Endothelial cell of umbilical vein (primary cell): Measurements from ENCODE around the gene RAP1GAP2. TPM values are rescaled to one million over a fixed set of nuclear protein-coding genes. Genes with fewer than 3 reads are reported as not detected.

Source experiments
- BruUV-seq: library from RNA; stranded (reverse); fragments of 400-500 nt; replicated peaks from 2 replicates; lab custom pipeline; 2021; lab: Mats Ljungman, UMichigan
- CTCF ChIA-PET: fragments of 300-600, 350-600 bp; sonication (Branson Sonifier 250); formaldehyde crosslinking; loops from one replicate; lab custom pipeline; 2021; ENCODE audit warnings: antibody characterized with exemption, inconsistent platforms; lab: Charles Lee
- POLR2A ChIA-PET: fragments of 300-600, 350-600 bp; sonication (Branson Sonifier 250); formaldehyde crosslinking; loops from one replicate; lab custom pipeline; 2021; ENCODE audit warnings: antibody characterized with exemption, inconsistent platforms; lab: Charles Lee
- DNase-seq: peaks from one replicate; pipeline ENCODE4 v3.0.0-alpha.2; 2011; ENCODE audit warnings: low read depth, low spot score
- FAIRE-seq: peaks from 2 replicates; lab custom pipeline; 2011; peaks lifted over from hg19 to GRCh38; lab: Jason Lieb, UNC
- H2AFZ ChIP-seq: 2 replicates; pipeline ENCODE4 v1.6.0; 2012; ENCODE audit warnings: low read depth, low read length, control low read depth, inconsistent platforms
- H3K27ac ChIP-seq: 2 replicates; pipeline ENCODE4 v1.5.1; 2011; ENCODE audit warnings: low read depth, mild to moderate bottlenecking, control low read depth, low read length, moderate library complexity; ENCODE audit not compliant: insufficient read depth
- H3K27me3 ChIP-seq, 2 experiments: 2 replicates each; pipeline versions ENCODE4 v1.6.0 to v1.6.1; 2011; ENCODE audit warnings: low read length in 2 of 2, mixed read lengths in 1 of 2; ENCODE audit not compliant: control insufficient read depth in 2 of 2, insufficient read depth in 2 of 2
- H3K36me3 ChIP-seq, 2 experiments: 2 replicates in 1 of 2; 3 replicates in 1 of 2; pipeline ENCODE4 v1.5.1; 2011; ENCODE audit warnings: low read length in 2 of 2, mild to moderate bottlenecking in 1 of 2, moderate library complexity in 1 of 2; ENCODE audit not compliant: control insufficient read depth in 2 of 2, insufficient read depth in 2 of 2; ENCODE audit errors: extremely low read depth in 1 of 2
- H3K4me1 ChIP-seq: 3 replicates; pipeline ENCODE4 v1.5.1; 2011; ENCODE audit warnings: mild to moderate bottlenecking, low read length; ENCODE audit not compliant: control insufficient read depth, insufficient read depth; ENCODE audit errors: extremely low read depth
- H3K4me2 ChIP-seq: 2 replicates; pipeline ENCODE4 v1.6.1; 2011; ENCODE audit warnings: low read length, control low read depth, mixed read lengths; ENCODE audit not compliant: insufficient read depth
- H3K4me3 ChIP-seq, 3 experiments: fragments of 200-600 bp in 1 of 3; sonication (generic), shearing (Covaris generic) in 1 of 3; replicated peaks in 1 of 3; 2 replicates each; pipeline ENCODE4 v1.5.1; 2011 to 2016; ENCODE audit warnings: control low read depth in 3 of 3, low read length in 3 of 3, mild to moderate bottlenecking in 2 of 3, inconsistent platforms in 1 of 3, low read depth in 1 of 3, moderate library complexity in 1 of 3; ENCODE audit not compliant: insufficient read depth in 1 of 3
- H3K79me2 ChIP-seq: 2 replicates; pipeline ENCODE4 v1.6.0; 2012; ENCODE audit warnings: low read length, inconsistent platforms; ENCODE audit not compliant: control insufficient read depth, insufficient read depth
- H3K9ac ChIP-seq: replicated peaks from 2 replicates; pipeline ENCODE3; 2011; ENCODE audit warnings: low read length, control low read depth; ENCODE audit not compliant: insufficient read depth; ENCODE audit errors: extremely low read depth
- H3K9me1 ChIP-seq: replicated peaks from 3 replicates; pipeline ENCODE4 v1.6.0; 2011; ENCODE audit warnings: mild to moderate bottlenecking, low read length; ENCODE audit not compliant: control insufficient read depth, insufficient read depth; ENCODE audit errors: extremely low read depth
- H3K9me3 ChIP-seq: replicated peaks from 2 replicates; pipeline ENCODE4 v1.5.1; 2012; ENCODE audit warnings: low read length, inconsistent platforms; ENCODE audit not compliant: control insufficient read depth, insufficient read depth
- H4K20me1 ChIP-seq: replicated peaks from 2 replicates; pipeline ENCODE3; 2011; ENCODE audit warnings: mild to moderate bottlenecking, low read length; ENCODE audit not compliant: control insufficient read depth, insufficient read depth; ENCODE audit errors: extremely low read depth
- CTCF ChIP-seq, 2 donors: IDR thresholded peaks; 1 replicate in 1 of 2; 2 replicates in 1 of 2; pipeline ENCODE4 v1.5.1; 2011; ENCODE audit warnings: low read length in 2 of 2, mild to moderate bottlenecking in 2 of 2, moderate library complexity in 2 of 2, control low read depth in 1 of 2, inconsistent platforms in 1 of 2, low read depth in 1 of 2; ENCODE audit not compliant: insufficient read depth in 1 of 2; ENCODE audit errors: extremely low read depth in 1 of 2
- EZH2 ChIP-seq: IDR thresholded peaks from 2 replicates; pipeline ENCODE4 v1.6.1; 2012; ENCODE audit warnings: borderline replicate concordance, low read depth, mild to moderate bottlenecking, moderate library complexity, low read length, inconsistent platforms; ENCODE audit not compliant: severe bottlenecking
- FOS ChIP-seq: IDR thresholded peaks from 2 replicates; pipeline ENCODE4 v1.6.1; 2011; ENCODE audit warnings: mild to moderate bottlenecking, low read length, moderate library complexity, borderline replicate concordance; ENCODE audit not compliant: insufficient read depth
- GATA2 ChIP-seq: IDR thresholded peaks from 2 replicates; pipeline ENCODE4 v1.7.0; 2011; ENCODE audit warnings: low read depth, mild to moderate bottlenecking, moderate library complexity, mixed read lengths, low read length; ENCODE audit not compliant: insufficient read length, insufficient read depth
- JUN ChIP-seq: IDR thresholded peaks from 2 replicates; pipeline ENCODE4 v1.6.1; 2011; ENCODE audit warnings: borderline replicate concordance, low read depth; ENCODE audit not compliant: insufficient read length, insufficient read depth
- MAX ChIP-seq: IDR thresholded peaks from 2 replicates; pipeline ENCODE4 v1.6.1; 2011; ENCODE audit not compliant: insufficient read depth, insufficient read length
- MYC ChIP-seq: IDR thresholded peaks from one replicate; pipeline ENCODE4 v1.6.1; 2011; ENCODE audit warnings: mild to moderate bottlenecking, low read depth, low read length
- POLR2A ChIP-seq: IDR thresholded peaks from 2 replicates; pipeline ENCODE4 v1.6.1; 2012; ENCODE audit warnings: low read depth, mild to moderate bottlenecking, control low read depth, low read length
- POLR2AphosphoS5 ChIP-seq: IDR thresholded peaks from 2 replicates; pipeline ENCODE4 v1.6.1; 2012; ENCODE audit warnings: low read depth, mild to moderate bottlenecking, control low read depth, low read length, moderate library complexity; ENCODE audit not compliant: insufficient read depth
- dilution Hi-C: fragments of 300-500 bp; cut with MboI; formaldehyde crosslinking; loops from one replicate; pipeline ENCODE4 v1.15.0; 2019; ENCODE audit warnings: low sequenced_read_pairs; ENCODE audit not compliant: extremely low pct_ligation_motif_present
- intact Hi-C: fragments of 100-400 bp; cut with micrococcal nuclease; formaldehyde crosslinking; loops from one replicate; pipeline ENCODE4 v1.10.0; 2022
- polyA plus RNA-seq, 4 experiments: library from polyadenylated mRNA; depleted of rRNA in 3 of 4; stranded (reverse) in 3 of 4; unstranded in 1 of 4; fragments of >200 nt; gene quantifications; 2 replicates each; pipeline versions ENCODE4 v1.2.1 to v1.2.3, GENCODE V29; 2011 to 2012; ENCODE audit warnings: missing spikeins in 1 of 4
- total RNA-seq: library from RNA; stranded (reverse); gene quantifications from 2 replicates; pipeline ENCODE4 v1.2.3, GENCODE V29; 2021

The RAP1GAP2 gene
- total and polyA plus RNA-seq, 2 donors (not counting 3 experiments of a cell fraction or from before 2014, with no cell fraction given): 1.4 to 3.6 TPM

GRCh38 chr17:2974347-2974746 is 178.1 kb downstream of the RAP1GAP2 start:
- H3K9me1 ChIP-seq: no peaks in the 10 kb centered on the region
- TF ChIP-seq POLR2AphosphoS5 (no peak), FOS (no peak), GATA2 (no peak), POLR2A (no peak), JUN (no peak)
- ChIA-PET CTCF (interaction anchor here (0.8 kb wide), 1 partner anchor 38 kb away, joined by 3 read pairs; no protein-coding TSS in a partner anchor), POLR2A (no interaction called here)
- H3K9me3 ChIP-seq: no peaks in the 10 kb centered on the region
- intact Hi-C loops (no loop called here), dilution Hi-C loops (no loop called here)
- H3K27ac ChIP-seq: no peak overlapping the region
- no peak for DNase-seq
- H3K4me1 ChIP-seq: no peaks in the 10 kb centered on the region
- no TSS peak for BruUV-seq
- H3K9ac ChIP-seq: no peak overlapping the region
- no peaks in the 10 kb centered on the region for H4K20me1 ChIP-seq
- no peak for FAIRE-seq
- H3K36me3 ChIP-seq: no peaks in the 10 kb centered on the region
- H3K4me3 ChIP-seq: no peak overlapping the region
- no peaks in the 10 kb centered on the region for H3K79me2 ChIP-seq
- H3K27me3 ChIP-seq: peaks cover 2 to 3% of the 10 kb centered on the region in 2 experiments
- no peak overlapping the region for H2AFZ ChIP-seq
- H3K4me2 ChIP-seq: no peak overlapping the region

GRCh38 chr17:2975469-2975958 is 179.3 kb downstream of the RAP1GAP2 start:
- ChIA-PET POLR2A (no interaction called here), CTCF (no interaction called here)
- dilution Hi-C loops (no loop called here), intact Hi-C loops (no loop called here)
- Histone ChIP-seq H3K4me3 (no peak overlapping the region), H3K27ac (no peak overlapping the region), H4K20me1 (no peaks in the 10 kb centered on the region), H3K9ac (no peak overlapping the region), H3K4me1 (no peaks in the 10 kb centered on the region), H2AFZ (no peak overlapping the region), H3K27me3 (peaks cover 2 to 3% of the 10 kb centered on the region in 2 experiments), H3K36me3 (no peaks in the 10 kb centered on the region), H3K9me3 (no peaks in the 10 kb centered on the region), H3K9me1 (no peaks in the 10 kb centered on the region), H3K79me2 (no peaks in the 10 kb centered on the region), H3K4me2 (no peak overlapping the region)
- TF ChIP-seq MYC (no peak), POLR2A (no peak), GATA2 (no peak), FOS (no peak), EZH2 (no peak), MAX (no peak), POLR2AphosphoS5 (no peak), JUN (no peak), CTCF (IDR thresholded peaks at IDR 0.05; ENCODE audit: extremely low read depth in 1 of 2, insufficient read depth in 1 of 2, low read depth in 1 of 2, low read length in 2 of 2) (no peak)
- no TSS peak for BruUV-seq
- DNase-seq (no peak), FAIRE-seq (no peak)
